GM11168 (cell line): ENCODE results near the gene PTPN2.
"Not testable (repeated sequence)": the region's sequence is repeated elsewhere in the genome, so short reads cannot be mapped to it uniquely, and the experiment has no call there.

Experiments
- in situ Hi-C: fragments of 300-500 bp; cut with MboI; formaldehyde crosslinking; loops from one replicate; pipeline ENCODE4 v1.12.0; 2022; ENCODE audit warnings: low sequenced_read_pairs; ENCODE audit not compliant: unreplicated experiment

Gene PTPN2

DNA sequence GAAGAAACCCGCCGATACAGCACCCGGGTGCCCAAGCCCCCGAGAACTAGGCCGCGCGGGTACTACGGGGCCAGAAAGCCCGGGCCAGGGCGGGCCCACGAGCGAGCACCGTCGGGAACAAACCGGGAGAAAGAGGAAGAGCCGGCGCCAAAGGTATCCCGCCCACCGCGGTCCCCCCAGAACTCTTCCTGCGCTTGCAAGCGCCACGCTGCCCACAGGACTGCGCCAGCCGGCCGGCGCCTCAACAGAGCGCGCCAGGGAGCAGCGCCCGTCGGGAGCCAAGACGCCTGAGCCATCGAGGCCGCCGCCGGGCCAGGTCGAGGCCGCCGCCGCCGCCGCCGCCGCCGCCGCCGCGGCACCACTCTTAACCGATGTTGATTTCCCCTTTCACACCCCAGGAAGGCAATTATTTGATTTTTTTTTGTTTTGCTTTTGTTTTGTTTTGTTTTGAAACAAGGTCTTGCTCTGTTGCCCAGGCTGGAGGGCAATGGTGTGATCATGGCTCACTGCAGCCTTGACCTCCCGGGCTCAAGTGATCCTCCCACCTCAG, 12.8 kb upstream of the PTPN2 start:
- in situ Hi-C loops, result loop anchor here (10.0 kb wide), 1 partner anchor 152 kb away; no protein-coding TSS in a partner anchor

DNA sequence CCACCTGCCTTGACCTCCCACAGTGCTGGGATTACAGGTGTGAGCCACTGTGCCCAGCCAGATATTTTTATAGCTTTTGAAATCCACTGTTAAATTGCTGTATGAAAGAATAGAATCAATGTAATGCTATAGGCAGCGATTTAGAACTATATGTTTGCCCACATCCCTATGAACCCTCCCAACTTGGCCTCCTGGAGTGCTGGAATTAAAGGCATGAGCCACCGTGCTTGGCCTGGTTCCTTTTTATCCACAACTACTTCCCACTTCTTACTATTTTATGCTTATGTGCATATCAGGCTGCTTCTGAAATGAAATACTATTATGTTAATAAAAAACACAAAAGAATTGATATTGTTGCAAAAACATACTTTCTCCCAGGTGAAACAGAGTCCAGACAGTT, 11.6 kb upstream of the PTPN2 start:
- in situ Hi-C loops, result loop anchor here (10.0 kb wide), 1 partner anchor 151 kb away; no protein-coding TSS in a partner anchor

DNA sequence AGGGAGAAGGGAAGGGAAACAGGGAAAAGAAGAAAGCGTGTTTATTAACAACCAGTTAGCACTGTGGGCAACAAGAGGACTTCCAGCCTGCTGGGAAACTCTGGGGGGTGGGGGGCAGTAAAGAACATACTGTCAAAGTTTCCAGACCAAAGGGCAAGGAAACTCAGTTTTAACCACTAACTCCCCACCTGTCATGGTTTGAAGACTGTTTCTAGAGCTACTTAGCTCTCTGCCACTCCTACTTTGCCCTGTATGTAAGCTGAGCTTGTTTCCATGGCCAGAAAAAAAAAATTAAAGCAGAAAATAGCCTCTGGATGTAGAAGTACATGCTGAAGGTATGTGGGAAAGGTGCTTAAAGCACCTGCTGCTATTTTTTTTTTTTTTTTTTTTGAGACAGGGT, 11.0 kb upstream of the PTPN2 start:
- in situ Hi-C loops, result loop anchor here (10.0 kb wide), 1 partner anchor 150 kb away; no protein-coding TSS in a partner anchor

DNA sequence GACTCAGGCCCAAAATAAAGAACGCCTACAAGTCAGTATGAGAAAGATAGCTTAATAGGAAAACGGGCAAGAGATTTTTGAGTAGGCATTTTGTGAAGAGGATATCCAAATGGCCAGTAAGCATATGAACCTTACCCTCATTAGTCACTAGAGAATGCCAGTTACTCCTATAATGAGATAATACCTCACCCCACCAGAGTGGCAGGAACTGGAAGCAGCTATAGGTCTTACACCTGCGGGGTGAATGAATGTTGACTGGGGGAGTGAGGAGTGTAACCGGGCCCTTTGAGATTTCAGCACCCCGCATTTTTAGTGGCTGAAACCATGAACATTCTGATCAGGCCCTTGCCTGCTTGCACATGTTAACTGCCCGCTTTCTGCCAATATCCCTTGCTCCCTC, 7.5 kb upstream of the PTPN2 start:
- in situ Hi-C loops, result loop anchor here (10.0 kb wide), 1 partner anchor 147 kb away; no protein-coding TSS in a partner anchor

DNA sequence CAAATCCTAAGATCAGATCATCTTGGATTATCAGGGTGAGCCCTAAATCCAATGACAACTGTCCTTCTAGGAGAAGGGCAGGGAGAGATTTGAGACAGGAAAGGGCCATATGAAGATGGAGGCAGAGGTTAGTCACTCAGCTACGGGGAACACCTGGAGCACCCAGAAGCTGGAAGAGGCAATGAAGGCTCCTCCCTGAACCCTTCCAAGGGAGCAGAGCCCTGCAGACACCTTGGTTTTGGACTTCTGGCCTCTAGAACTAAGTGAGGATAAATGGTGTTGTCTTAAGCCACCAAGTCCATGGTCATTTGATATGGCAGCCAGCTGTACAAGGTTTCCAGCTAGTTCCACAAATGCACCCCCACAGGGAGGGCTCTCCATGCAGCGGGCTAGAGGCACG, 6.9 kb upstream of the PTPN2 start:
- in situ Hi-C loops, result loop anchor here (10.0 kb wide), 1 partner anchor 146 kb away; no protein-coding TSS in a partner anchor

DNA sequence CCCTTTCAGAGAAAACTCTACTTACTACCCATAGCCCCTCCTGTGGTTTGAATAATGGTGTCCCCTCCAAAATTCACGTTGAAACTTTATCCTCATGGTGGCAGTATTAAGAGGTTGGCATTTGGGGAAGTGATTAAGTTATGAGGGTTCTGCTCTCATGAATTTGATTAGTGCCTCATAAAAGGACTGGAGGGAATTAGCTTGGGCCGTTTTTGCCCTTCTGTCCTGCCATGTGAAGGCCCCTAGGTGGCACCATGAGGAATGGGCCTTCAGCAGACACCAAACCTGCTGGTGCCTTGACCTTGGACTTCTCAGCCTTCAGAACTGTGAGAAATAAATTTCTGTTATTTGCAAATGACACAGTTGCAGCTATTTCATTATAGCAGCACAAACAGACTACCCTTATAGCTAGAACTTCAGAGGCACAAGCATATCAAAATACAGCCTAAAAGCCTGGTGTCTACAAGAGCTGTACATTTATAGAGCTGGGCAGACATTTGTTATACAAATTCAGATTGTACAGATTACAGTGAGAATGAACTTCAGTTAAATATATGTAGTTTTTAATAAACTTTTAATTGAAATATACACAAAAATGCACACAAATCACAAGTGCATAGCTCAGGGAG, 2.6 kb upstream of the PTPN2 start:
- in situ Hi-C loops, result no loop called here

DNA sequence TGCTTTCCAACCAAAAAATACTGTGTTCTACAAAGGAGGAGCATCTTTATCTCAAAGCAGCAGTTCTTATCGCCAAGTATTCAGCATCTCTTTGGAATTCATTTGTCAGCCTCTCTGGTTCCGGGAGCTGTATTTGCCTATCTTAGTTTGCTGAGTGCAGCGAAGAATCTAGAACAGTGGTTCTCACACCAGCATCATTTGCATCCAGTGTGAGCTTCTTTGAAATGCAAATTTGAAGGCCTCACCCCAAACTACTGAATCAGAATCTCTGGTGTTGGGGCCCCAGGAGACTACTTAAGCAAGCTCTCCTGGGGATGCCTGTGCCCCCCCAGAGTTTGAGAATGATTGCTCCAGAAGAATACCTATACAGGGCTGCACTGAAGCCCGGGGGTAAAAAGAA, 1.5 kb upstream of the PTPN2 start:
- in situ Hi-C loops, result no loop called here

DNA sequence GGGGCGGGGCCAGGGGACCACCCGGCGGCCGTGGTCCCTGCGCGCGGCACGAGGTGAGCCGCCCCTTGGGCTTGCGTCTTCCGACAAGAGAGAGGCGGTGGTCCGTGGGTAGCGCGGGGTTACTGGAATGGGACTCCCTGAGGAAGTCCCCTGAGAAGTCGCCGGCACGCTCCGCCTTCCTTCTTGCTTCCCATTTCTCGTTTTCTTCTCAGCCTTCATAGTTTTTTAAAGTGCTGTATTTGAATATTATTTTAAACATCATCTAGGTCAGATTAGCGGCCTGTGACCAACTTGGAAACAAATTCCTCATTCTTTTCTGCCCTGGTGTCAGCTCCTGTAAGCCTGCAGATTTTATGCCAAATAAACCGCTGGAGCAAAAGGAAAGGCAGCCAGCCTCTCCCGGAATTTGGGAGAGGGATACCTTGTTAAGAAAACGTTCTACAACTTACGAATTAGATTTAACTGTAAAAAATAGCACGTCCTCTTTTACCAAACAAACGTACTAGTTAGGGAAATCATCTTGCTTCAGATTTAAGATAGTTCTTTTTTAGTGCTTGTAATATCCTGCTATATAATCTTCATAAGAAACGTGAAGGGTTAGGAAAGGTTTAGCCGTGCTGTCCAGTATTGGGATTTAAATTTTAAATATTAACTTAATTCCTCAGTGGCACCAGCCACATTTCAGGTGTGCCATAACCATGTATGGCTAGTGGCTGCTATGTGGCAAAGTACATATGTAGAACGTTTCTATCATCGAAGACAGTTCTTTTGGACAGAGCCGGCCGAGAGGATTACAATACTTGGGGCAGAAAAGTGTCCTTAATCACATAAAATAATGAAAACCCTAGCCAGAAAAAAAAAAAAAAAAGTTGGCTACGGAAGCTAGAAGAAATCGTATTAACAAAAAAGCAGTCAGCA, 628 bp upstream of the PTPN2 start:
- in situ Hi-C loops, result no loop called here

DNA sequence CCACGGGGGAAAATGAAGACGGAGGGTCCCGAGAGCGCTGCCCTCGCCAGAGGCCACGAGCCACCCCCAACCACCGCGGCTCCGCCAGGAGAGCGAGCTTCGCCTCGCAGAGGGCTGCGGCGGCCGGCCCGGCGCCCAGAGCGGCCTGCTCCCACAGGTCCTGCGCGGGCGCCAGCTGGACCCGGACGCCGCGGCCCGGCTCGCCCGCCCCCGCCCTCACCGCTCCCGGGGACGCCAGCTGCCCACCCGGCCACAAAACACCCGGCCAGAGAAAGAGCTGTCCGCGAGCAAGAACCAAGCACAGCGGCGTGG, 709 bp downstream of the PTPN2 start:
- in situ Hi-C loops, result no loop called here

DNA sequence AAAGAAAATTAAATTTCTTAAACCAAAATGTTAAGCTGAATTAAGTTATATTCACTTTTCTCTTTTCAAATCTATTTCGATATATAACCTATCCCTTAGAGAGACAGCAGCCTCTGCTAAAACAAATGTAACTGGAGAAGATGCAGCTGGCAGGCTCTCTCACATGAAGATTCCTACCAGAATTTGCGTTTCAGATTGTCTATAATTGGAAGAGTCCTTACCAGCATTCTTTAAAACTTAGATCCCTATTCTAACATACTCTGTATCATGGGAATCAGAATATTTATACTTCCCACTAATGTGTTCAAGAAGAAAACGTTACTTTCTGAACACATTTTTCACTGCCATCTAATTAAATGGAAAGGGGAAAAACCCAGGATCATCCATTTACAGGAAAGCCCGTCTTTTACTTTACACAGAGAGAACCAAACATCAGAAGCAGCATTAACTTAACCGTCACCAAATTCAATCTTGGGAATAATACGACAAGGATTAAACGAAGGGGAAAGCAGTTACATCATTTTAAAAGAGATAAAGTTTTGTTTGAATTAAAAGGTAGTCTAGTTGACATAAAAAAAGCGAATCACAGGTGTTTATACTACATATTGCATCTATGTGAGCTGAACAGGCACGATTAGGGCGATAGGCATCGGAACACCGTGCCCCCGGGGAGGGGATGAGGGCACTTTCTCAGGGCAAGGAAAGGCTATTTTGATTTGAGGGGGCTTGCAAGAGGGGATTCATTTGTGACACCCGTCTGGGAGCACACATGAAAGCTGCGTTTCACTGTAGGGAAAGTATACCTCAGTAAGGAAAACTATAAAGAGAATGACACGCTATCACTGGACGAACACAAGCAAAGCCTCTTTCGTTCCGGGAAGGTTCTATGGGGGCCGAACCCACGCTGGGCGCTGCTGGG, 1.3 kb downstream of the PTPN2 start:
- in situ Hi-C loops, result no loop called here

DNA sequence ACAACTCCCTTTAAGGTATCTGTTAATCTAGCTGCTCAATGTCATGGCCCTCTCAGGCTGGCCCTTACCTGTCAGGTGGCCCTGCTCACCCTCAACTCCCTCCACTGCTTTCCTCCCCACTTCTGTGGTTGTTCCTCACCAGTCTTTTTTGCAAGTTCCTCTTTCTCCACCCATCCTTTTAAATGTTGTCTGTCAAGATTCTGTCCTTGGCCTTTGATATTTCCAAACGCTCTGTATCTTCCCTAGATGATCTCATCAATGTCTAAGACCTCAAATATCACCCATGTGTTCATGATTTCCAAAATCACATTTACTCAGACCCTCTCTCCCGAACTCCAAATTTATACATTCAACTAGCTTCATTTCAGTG, 3.5 kb downstream of the PTPN2 start:
- in situ Hi-C loops, result no loop called here

DNA sequence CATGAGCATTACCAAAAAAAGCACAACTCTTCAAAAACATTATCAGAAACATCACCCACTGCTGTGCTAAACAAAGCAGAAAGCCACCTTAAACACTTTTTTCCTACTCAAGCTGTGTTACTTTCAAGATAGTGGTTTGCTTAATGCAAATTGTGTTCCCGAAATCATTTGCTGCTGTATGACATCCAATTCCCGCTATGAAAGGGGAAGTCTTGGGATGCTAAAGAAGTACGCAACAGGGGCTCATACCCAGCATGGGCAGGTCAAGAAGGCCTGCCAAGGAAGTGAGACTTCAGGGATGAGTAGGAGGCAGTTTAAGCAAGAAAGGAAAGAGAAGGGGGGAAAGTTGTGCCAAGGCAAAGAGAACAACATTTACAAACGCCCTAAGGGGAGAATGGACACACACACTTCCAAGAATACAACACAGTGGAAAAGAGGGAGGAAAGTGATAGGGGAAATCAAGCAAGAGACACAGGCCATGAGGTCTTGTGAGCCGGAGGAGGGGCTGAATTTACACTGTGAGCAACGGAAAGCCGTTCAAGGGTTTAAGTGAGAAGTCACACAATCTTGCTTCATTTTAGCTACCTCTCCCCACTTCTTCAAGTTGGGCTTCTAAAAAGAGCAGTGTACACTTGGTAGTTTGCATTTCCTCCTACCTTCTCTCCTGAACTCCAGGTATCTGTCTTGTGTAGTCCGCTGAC, 4.0 kb downstream of the PTPN2 start:
- in situ Hi-C loops, result no loop called here

DNA sequence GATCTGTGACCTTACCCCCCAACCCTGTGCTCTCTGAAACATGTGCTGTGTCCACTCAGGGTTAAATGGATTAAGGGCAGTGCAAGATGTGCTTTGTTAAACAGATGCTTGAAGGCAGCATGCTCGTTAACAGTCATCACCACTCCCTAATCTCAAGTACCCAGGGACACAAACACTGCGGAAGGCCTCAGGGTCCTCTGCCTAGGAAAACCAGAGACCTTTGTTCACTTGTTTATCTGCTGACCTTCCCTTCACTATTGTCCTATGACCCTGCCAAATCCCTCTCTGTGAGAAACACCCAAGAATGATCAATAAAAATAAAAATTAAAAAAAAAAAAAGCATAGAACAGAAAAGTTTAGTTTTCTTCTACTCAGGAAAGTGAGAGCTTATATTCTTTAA, 9.0 kb downstream of the PTPN2 start:
- in situ Hi-C loops, result not testable (repeated sequence)

DNA sequence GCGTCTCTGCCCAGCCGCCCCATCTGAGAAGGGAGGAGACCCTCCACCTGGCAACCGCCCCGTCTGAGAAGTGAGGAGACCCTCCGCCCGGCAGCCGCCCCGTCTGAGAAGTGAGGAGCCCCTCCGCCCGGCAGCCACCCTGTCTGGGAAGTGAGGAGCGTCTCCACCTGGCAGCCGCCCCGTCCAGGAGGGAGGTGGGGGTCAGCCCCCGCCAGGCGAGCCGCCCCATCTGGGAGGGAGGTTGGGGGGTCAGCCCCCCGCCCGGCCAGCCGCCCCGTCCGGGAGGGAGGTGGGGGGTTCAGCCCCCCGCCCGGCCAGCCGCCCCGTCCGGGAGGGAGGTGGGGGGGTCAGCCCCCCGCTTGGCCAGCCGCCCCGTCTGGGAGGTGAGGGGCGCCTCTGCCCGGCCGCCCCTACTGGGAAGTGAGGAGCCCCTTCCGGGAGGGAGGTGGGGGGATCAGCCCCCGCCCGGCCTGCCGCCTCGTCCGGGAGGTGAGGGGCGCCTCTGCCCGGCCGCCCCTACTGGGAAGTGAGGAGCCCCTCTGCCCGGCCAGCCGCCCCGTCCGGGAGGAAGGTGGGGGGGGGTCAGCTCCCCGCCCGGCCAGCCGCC, 10.0 kb downstream of the PTPN2 start:
- in situ Hi-C loops, result not testable (repeated sequence)

DNA sequence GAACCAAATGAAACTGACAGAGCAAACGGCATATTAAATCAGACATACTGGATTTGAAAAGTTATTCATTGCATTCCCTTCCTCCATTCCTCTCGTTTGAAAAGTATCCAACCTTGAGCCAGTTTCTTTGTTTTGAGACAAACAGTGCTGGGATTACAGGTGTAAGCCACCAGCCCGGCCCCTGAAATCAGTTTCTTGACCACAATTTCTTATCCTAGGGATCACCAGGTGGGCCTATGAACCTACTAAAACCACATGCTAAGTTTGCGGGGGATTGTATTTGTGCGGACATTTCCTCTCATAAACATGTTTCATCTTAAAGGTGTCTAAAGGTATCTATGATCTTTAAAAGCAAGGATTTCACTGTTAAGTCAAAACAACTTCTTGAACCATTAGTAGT, 11.6 kb downstream of the PTPN2 start:
- in situ Hi-C loops, result no loop called here

DNA sequence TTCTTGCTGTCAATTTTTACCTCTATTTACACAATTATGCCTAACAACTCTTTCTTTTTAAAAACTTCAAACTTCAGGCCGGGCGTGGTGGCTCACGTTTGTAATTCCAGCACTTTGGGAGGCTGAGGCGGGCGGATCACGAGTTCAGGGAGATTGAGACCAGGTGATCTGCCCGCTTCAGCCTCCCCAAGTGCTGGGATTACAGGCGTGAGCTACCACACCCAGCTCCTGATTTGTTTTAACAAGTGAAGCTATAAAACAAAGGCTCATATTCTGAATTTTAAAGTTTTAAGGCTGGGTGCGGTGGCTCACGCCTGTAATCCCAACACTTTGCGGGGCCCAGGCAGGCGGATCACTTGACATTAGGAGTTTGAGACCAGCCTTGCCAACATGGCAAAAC, 15.5 kb downstream of the PTPN2 start:
- in situ Hi-C loops, result no loop called here

DNA sequence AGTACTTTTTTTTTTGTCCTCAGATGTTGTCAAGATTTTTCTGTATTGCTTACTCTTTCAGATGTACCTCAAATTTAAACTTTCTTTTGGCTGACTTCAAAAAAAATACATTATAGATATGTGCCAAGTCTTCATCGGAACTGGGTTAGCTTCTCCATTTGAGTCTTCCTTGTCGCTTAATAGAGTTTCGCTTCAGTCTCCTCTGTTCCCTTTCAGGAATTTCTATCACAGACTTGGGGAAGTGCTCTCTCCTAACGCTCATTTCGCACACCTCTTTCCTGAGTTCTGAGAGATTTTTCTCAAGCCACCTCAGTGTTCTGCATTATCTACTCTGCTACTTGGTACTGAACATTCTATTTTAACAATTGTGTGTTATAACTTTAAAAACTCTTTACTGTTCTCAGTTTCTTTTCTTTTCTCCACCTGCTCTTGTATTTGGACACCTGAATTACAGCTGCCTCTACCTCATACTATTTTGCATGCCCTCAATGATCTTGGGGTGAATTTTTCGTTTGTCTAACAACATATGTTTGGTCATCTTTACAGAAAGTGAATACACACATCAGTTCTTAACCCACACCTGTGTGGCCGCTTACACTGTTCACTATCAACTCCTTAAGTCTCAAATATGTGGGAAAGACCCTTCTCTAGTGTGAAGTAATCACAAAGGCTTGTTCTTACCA, 16.5 kb downstream of the PTPN2 start:
- in situ Hi-C loops, result no loop called here

DNA sequence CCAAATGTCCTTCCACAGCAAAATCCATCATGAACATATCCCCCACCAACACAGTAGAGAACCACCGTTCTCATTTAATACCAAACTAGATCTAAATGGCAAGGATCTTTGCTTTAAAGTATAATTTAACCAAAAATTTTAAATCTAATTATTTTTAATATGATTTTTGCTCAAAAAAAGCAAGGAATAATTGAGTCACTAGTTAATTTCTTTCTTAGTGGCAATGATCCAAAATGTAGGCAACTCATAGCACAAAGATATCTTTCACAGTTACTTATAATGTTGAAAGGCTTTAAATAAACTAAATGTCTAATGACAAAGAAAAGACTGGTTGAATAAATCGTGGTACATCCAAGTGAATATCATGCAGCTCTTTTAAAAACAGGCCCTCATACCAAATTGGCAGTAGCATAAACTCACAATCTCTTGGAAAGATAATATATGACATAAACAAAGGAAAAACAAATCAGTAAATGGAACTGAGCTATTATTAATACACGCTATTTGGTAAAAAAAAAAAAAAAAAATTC, 20.3 kb downstream of the PTPN2 start:
- in situ Hi-C loops, result no loop called here
